ENCODE measurements around the gene CACNG5.

CACNG5 gene

DNA sequence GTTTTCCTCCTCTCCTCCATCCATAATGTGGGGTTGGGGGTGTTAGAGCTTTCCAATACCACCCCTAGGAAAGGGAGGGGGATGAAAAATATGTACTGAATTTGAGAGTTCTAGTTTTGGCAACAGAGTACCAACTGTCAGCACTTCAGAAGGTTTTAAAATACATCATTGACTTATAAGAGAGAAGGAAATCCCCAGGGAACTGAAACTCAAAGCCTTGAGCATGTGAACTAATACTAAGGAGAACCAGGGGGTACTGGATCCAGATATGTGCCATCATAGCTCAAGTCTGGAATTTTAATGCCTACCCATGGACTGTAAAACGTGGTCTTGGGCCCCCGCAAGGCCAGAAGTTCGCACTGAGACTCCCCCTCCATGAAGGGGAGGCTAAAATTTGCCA is 15.8 kb downstream of the CACNG5 start:
- no peak for DNase-seq

GRCh38 chr17:66855204-66855603 is 20.3 kb downstream of the CACNG5 start:
- peak; percentile 7 for DNase-seq

- DNase-seq: no peak
Measured at GRCh38 chr17:66858226-66859083, 23.5 kb downstream of the CACNG5 start.

DNA sequence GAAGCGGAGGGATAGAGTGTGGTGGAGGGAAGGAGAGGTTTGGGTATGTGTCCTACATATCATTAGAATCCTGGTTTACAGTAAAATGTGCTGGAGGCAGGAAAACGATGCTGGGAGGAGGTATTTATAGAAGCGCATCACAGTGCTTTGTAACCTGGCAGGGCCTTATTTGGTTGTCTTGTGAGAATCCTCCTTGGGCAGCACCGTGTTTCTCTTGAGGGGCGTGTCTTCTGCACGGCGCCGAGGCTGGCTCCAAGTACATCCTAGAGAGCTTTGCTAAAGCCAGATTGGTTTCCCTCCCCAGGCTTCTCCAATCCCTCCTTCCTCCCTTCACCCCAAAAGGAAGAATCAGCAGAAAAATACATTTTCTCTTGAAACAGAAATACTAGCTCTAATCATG is 24.4 kb downstream of the CACNG5 start:
- DNase-seq: no peak

DNA sequence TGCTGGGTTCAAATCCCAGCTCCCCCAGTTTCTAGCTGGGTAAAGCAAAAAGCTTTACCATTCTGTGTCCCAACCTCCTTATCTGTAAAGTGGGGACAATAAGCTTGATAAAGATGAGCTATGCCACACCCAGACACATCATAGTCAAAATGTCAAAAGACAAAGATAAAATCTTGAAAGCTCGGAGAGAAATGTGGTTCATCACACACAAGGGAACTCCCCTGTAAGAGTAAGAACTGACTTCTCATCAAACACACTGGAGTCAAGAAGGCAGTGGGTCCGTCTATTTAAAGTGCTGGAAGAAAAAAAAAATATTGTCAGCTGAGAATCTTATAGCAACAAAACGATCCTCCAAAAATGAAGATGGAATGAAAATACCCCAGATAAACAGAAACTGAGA is 25.3 kb downstream of the CACNG5 start:
- DNase-seq: no peak

DNA sequence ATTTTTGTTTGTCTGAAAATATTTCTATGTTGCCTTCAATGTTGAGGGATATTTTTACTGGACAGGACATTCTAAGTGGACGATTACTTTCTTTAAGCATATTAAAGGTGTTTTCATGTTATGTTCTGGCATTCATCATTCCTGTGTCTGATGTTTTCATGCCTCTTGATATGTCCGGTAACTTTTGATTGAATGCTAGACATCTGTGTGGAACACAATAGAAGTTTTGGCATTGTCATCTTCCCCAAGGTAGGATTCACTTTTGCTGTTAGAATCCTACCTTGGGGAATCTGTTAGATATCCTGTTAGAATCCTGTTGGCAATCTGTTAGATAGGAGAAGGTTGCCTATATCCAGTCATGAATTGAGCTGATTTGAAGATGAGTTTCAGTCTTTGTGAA is 28.9 kb downstream of the CACNG5 start:
- no peak for DNase-seq

GRCh38 chr17:66865151-66865550 is 30.2 kb downstream of the CACNG5 start:
- no peak for DNase-seq

- DNase-seq: no peak
Measured at GRCh38 chr17:66873962-66874361, 39.0 kb downstream of the CACNG5 start.

- DNase-seq: no peak
Measured at GRCh38 chr17:66884931-66885330, 50.0 kb downstream of the CACNG5 start.

DNA sequence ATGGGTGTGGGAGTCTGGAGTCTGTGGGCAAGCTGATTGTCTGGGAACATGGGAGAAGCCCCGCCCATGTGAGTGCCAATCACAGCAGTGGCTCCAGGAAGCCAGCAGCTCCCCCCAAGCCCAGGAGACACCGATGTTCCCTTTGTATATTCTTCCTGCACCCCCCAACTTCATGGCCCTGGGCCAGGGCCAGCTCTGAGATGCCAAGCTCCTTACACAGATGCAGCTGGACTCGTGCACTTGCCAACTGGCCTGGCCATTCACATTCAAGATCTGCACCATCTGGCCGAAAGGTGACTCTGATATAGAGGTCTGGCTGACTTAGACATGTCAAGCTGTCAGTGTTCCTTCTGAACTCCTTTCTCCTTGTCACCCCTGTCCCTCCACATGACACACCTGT is 50.5 kb downstream of the CACNG5 start:
- DNase-seq: no peak

- DNase-seq: no peak
Measured at GRCh38 chr17:66889480-66890230, 54.7 kb downstream of the CACNG5 start.

DNA sequence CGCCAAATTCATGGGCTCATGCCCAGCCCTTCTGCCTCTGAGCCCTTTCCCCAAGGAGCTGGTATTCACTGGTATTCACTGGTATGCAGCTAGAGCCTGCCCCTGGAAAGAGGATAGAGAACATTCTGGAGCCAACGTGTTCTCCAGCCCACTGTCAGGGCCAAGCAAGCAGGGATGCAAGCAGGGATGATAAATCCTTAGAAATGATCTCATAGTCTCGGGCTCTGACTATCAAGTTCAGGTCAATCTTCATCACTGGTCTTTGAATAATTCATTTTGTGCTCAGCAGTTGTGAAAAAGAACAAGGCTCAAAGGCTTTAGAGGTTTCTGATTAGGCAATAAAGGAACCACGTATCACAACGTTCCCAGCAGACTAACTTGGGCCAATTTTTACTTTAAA is 57.3 kb downstream of the CACNG5 start:
- DNase-seq: no peak

- no peak for DNase-seq
Measured at GRCh38 chr17:66893382-66893781, 58.5 kb downstream of the CACNG5 start.

DNA sequence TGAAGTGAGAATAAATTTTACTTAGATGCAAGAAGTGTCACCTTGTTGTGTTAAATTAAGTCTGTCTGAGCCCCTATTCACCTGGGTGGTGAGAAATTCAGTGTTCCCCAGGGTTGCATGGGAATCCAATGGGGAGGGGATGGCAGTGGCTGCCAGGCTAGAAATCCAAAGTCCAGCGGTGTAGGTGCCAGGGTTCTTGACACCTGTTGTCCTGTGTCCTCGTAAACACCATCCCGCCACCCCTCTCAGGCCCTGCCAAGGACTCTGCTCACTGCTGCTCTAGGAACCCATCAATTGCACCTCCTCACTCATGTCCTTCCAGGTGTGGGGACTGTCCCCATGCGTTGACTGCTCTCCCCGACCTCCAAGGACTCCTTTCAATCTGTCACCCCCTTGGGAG is 58.9 kb downstream of the CACNG5 start:
- DNase-seq: no peak

DNA sequence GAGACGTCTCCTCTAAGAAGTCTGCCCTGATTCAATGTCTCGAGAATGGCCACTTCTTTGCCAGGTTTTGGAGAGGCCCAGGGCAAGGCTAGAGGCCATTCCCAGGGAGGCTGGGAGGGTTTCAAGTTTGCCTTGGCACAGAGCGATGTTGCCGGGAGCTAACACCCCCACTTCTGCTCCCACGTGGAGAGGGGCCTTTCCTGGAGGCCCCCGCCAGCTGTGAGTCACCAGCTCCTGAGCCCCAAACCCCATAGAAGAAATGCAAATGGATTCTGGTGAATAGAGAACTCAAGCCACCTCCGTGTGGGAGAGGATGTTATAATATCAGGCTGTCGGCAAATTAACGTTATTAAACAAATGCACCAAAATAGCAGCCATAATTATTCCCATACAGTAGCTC is 62.2 kb downstream of the CACNG5 start:
- DNase-seq: no peak

DNA sequence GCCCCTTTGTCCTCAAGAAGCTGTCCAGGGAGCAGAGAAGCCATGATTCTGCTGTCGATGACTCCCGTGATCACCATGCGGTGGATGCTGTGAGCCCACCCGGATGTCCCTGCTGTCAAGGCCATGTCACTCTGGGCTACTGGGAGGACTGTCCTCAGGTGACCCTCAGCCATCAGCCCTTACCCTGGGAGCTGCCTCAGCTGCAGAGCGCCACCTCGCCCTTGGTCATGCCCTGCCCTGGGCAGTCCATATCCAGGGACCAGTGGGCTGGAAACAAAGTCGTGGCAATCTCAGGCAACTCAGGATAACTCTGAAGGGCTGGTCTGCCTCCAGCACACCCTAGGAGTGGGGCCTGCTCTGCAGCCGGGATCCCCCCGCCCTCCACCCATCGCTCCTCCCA is 63.6 kb downstream of the CACNG5 start:
- DNase-seq: no peak

GRCh38 chr17:66900126-66901010 is 65.5 kb downstream of the CACNG5 start:
- peak; percentile 13 for DNase-seq

DNA sequence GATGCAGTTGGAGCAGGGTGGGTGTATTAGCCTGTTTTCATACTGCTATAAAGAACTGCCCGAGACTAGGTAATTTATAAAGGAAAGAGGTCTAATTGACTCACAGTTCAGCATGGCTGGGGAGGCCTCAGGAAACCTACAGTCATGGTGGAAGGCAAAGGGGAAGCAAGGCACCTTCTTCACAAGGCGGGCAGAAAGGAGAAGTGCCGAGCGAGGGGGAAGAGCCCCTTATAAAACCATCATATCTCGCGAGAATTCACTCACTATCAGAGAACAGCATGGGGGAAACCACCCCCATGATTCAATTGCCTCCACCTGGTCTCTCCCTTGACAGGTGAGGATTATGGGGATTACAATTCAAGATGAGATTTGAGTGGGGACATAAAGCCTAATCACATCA is 68.4 kb downstream of the CACNG5 start:
- DNase-seq: peak; percentile 15

DNA sequence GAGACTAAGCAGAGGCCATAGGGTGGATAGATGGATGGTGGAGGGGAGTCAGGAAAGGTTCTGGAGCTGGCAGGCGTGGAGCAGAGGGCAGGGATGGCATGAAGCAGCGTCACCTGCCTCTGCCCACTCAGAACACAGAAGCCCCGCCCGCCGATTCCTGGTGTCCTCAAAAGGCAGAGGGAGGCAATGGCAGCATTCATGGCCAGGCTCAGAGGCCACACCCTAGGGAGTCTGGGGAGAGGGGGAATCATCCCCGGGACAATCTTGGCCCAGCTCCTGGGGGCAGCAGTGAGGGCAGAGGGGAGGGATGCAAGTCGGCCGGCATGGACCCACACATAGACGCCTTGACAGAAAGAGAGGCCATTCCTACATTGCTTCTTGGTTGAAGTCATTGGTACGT is 68.9 kb downstream of the CACNG5 start:
- DNase-seq: no peak

DNA sequence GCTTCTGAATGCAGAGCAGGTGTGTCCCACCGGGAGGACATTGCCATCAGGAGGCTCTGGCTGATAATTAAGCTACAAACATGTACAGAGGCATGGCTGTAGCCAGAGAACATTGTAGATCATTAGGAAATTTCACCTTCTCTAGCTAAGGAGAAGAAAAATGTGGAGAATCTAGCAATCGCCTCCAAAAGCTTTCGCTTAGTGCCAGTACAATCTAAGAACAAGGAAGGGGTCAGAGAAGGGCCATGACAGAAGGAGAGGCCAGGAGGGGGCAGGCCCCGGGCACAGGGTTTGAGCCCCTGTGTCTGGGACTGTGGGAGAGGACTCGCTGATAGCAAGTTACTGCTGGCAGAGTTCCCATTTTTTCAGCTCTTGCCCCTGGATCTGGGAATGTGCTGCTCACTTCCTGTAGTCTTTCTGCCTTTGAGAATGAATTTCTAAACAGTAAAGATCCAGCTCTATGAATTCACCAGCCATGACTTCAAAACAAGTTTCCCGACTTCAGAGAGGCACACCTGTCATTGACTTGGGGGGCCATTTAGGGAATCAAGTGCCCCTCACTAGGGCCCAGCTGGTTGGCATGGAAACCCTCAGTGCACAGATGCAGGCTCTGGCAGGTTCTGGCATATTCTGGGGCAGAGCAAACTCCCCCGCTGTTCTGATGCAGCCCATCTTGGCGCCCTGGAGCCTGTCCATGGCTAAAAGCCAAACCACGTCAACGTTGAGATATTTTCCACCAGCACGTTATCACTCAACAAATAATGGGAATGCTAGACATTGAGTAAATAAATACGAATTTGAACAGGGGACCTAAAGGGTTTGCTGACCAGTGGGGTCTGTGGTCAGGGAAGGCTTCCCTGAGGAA is 70.1 kb downstream of the CACNG5 start:
- DNase-seq: no peak

GRCh38 chr17:66906321-66907278 is 71.7 kb downstream of the CACNG5 start:
- DNase-seq: peak; percentile 89

Data from hematopoietic multipotent progenitor cell treated with erythropoietin and hydrocortisone succinate and interleukin-3 and kit ligand, for 6 days (in vitro differentiated cells).